ENCODE results near the gene C1QTNF1.

Gene C1QTNF1

DNA sequence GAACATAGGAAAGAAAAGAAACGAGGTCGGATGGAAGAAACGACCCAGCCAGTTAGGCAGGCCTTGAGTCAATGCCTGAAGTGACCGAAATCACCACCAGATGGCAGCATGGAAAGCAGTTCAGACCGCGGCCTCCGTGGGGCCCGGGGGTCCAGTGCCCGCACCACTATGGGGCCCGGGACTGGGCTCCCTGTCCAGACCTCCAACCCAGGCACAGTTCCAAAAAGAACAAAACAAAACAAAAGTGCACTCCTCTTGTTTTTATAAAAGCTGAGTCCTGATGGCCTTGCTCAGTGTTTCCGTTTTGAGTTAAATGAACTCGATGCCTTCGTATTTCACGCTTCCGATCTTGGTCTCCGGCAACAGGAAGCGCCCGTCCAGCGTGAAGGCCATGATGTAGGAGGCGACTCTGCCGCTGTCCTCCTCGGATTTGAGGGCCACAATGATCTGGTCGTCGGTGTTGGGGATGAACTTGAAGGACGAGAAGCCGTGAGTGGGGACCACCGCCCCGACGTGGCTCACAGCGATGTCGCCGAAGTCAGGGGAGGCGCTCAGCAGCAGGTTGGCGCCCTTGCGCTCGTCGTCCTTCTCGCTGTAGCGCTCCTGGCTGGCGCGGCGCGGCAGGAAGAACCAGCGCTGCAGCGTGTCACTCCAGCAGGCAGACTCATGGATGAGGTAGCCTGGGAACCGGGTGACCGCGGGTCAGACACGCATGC, 30.6 kb upstream of the C1QTNF1 start:
- no peak for DNase-seq

DNA sequence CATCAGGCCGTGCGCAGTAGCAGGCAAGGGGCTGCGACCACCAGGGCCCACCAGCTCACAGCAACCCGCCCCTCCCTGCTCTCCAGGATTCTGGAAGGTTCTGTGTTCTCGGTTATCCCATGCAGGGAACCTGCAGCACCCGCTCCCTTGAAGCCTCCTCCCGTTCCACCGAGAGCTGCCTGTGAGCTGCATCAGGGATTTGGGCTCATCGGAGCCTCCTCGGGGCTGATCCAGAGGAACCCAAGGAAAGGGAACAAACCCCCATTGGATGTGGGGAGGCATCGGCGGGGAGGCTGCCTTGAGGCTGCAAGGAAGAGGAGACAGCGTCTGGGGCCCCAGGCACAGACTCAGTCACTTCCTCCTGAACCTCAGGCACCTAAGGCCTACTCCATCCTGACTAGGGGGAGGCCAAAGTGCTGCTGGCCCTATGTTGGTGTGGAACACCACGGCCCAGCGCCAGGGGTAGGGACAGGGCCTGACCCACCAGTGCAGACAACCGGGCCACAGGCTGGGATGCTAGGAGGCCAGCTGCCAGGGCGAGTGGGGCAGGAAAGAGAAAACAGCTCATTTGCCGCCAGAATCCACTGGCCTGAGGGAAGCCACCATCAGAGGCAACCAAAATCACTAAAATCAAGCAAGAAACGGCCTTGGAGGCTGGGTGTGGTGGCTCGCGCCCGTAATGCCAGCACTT, 29.8 kb upstream of the C1QTNF1 start:
- no peak for DNase-seq

DNA sequence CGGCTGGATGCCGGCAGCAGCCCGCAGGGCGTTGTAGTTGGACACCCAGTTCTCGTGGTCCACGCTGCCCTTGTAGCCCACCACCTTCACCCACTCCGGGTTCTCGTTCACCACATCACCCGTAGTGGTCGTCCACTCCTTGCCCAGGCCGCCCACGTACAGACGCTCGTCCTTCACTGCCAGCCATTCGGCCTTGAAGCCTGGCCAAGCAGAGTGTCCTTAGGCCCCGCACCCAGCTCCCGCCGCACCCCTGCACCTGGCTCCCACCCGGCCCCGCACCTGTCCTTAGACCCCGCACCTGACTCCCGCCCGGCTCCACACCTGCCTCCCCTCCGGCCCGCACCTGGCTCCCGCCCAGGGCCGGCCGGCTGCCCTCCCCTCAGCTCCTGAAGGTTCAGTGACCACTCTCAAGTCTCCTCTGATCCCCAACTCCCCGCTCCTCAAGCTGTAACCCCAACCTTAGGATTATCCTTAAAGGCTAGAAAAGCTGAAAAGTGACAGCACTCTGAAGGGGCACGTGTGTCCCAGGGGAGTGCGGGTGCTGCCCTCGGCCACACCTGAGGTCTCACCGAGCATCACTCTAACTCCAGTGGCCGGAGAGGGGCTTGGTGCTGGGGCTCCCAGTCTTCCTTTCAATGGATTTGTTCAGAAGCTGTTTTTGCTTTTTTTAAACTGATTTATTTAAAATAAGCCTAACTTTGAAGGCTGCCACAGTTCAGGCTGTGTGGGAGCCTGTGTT, 28.8 kb upstream of the C1QTNF1 start:
- DNase-seq, result no peak

DNA sequence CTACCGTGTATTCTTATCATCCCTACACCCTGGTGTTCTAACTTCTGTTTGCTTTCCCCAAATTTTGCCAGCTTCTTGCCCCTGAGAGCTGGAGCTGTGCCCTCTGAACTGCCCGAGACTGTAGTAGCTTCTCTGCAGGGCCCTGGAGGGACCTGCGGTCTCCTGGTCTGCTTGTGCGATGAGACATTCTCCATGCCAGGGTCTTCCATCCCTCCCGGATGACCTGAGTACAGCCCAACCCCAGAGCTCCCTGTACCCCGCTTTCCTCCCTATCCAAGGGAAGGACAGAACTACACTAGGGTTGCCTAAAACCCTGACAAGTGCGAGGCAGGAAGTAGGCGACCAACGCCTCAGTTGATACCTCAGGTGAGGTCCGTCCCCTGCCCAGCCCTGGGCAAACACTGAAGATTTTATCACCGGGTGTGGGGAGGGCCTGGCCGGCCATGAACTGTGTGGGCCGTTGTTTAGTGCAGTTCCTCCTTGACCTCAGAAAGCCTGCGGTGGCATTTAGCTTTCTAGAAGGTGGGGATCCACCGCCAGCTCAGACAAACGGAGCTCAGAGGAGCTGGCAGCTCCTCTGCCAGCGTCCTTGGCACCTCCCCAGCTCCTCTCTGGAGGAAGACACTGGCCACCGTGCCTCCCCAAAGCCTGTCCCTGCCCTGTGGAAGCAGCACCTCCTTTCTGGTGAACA, 28.1 kb upstream of the C1QTNF1 start:
- DNase-seq, result no peak

DNA sequence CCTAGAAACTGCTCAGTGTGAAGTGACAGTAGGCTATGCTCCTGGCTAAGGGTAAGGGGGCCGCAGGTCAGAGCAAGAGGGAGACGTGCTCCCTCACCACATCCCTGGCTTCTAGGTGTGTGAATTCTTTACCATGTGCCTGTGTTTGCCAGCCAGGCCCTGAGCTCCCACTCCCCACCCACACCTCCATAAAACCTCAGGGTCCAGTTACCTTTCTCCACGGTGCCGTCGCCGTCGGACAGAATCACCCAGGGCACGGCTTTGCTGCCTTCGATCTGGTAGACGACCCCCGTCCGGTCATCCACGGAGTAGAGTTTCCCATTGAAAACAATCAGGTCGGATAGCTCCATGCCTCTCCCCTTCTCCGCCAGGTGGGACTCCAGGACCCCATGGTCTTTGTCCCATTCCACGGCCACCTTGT, 27.2 kb upstream of the C1QTNF1 start:
- no peak for DNase-seq

DNA sequence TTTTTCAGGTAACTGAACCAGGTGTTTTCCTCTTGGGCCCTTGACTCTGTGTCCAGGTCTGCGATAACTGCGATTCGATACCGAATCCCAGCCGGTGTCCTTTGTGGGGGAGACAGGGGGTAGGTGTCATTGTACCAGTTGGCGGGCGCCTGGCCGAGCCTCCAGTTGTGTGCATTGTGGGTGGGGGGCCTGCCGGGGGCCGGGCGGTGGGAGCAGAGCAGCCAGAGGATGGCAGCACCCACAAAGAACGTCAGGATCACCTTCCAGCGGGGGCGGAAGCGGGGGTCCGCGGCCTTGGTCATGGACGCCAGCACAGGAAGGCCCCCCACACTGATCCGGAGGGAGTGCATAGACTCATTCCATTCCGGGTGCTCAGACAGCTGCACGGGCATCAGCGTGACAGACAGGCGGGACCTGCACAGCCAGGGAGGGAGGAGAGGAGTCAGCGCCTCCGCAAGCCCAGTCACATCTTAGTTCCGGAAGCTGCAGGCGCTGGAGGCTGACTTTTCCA, 26.7 kb upstream of the C1QTNF1 start:
- no peak for DNase-seq

DNA sequence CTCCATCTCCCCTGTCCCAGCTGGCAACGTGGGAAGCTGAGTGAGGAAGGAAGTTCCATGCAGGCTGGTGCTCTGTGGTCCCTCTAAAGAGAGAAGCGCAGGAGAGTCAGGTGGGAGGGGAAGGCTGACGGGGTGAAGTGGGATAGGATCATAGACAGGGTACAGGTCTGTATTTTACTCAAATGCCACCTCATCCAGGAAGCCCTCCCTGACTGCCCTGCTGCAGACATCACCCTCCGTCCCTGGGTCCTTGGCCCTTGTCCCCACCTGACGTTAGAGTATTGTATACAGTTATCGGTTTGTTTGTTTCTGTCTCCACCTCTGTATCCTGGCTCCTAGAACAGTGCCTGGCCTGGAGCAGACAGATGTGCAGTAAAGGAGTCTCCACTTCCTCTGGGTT, 26.1 kb upstream of the C1QTNF1 start:
- no peak for DNase-seq

DNA sequence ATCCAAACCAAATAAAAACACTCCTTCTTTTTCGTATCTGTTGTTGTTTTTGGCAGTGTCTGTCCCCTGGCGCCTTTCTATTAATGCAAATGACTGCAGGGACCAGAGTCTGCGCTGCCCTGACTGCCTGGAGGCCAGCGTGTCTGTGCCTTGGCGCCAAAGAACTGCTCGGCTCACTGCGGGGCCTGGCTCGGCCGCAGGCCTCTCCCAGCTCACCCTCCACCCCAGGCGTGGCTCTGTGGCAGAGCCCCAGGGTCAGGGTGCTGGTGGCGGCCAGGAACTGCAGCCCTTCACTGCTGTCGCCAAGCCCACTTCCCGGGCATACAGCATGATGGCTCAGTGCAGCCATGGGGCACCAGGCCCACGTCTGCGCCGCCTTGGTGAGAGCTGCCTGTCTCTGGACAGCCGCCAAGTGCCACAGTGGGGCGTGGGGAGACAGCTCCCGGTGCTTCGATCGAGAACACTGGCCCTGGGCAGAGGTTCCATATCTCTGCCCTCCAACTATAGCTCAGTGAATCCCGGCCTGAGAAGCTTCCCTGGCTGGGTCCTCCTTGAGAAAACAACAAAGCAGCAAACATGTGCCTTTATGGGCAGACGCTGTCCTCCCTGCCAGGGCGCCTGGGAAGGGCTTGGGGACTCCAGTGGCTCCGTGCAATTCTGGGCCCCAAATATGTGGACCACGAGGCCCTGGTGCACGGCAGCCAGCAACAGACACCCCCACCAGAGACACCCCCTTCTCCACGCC, 25.5 kb upstream of the C1QTNF1 start:
- no peak for DNase-seq

DNA sequence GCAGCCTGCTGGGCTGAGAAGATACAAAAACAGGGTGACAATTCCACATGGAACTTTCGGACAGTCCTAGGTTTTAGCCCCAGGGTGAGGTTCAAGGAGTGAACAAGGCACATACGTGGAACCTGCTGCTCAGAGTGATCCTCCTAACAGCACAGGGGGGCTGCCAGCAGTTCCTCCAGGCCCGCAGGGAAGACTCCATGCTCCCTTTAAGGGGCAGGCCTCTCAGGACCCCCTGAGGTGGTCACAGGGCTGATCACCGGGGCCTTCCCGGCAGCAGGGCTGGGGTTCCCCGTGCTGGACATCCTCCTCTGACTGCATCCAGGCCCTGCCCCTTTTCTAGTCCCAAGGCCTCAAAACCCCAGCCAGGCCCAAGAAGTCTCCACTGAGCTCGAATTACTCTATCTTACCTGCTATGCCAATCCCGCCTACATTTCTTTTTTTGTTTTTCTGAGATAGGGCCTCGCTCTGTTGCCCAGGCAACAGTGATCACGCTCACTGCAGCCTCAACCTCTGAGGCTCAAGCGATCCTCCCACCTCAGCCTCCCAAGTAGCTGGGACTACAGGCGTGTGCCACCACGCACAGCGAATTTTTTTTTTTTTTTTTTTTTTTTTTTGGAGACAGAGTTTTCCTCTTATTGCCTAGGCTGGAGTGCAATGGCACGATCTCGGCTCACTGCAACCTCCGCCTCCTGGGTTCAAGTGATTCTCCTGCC, 24.8 kb upstream of the C1QTNF1 start:
- DNase-seq, result no peak

DNA sequence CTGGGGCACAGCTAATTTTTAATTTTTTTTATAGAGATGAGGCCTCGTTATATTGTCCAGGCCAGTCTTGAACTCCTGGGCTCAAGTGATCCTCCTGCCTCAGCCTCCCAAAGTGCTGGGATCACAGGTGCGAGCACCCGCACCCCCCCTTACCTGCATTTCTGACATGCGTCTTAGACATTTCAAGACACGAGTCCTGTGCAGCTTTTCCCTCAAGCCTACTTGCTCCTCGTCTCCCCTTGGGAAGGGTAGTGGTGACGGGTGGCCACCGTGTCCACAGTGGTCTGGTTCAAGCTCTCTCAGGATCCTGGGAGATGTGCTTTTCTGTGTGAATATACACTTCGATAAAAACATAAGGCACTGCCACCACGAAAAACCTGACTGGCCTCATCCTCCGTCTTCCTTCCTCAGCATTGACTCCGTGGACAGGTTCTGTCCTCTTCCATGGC, 24.0 kb upstream of the C1QTNF1 start:
- DNase-seq, result no peak

DNA sequence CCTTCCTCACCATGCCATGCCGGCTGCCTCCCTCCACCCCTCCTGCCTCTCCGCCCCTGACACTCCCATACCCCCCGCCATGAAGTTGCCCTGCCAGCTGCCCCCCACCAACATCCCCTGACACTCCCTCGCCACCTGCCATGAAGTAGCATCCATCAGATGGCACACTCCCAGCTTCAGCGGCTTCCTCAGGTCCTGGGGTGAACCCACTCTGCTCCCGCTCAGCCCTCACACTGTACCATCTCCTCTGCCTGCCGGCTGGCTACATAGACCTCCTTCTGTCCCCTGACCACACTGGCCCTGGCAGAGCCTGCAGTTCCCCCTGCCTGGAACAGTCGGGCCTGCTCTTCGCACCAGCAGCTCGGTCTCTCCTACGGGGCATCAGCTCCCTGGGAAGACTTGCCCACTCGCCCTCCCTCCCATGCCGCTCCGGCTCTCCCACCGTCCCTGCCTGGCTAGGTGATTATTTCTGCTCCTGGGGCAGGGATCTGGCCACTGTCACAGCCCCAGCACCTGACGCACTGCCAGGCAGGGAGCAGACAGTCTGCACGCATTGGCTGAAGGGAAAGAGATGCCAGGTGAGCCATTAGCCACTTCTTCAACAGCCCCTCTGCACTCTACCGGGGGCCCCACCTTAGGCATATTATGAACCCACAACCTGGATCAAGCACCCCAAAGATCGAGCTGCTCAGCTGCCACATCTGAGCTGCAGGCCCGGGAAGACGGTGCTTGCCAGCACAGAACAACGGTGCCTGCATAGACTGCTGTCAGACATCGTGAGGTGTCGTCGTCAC, 23.4 kb upstream of the C1QTNF1 start:
- DNase-seq, result no peak

DNA sequence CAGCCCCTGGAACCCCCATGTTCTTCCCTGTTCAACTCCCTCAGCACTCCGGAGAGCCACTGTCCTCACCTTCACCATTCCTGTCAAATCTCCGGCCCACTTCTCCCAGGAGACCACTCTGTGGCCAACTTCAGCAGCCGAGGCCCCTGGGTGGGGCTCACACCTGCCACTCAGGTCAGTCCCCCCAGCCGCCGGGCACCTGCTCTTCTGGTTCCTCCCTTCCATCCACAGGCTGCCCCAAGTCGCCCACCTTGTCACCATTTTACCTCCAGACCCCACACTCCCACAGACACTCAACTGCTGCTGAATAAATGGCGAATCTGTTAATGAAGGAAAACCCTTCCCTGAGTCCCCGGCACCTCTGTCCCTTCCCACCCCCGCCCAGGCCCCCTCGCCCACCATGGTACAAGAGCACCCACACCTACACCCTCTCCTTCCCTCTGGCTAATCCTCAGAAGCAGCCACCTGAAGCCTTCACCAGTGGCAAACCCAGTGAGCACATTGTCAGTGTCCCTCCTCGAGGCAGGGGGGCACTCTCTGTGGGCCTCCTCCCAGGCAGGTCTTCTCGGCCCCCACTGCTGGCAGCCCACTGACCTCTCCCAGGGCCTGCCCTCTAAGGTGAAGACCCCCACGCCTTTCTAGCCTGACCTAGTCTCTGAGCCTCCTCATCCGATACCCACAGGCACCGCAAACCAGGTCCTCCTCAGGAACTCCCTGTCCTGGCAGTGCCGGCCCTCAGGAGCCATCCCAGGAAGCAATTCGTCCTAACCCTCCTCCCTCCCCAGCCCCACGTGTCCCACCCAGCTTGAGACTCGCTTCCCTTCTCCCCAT, 22.6 kb upstream of the C1QTNF1 start:
- no peak for DNase-seq

DNA sequence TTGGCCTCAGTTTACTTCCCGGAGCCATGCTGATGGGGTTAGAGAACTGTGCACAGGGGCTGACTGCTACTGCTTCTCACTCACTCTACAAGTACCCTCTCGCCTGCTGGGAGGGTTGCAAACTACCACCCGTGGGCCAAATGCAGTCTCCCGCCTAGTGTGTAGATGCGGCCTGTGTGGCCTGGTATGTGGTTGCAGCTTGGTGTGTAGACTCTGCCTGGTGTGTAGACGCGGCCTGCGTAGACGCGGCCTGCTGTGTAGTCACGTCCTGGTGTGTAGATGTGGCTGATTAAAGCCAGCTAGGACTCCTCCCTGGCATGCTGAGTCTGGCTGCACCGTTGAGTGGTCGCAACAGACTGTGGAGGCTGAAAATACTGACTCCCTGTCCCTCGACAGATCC, 21.7 kb upstream of the C1QTNF1 start:
- DNase-seq, result no peak

DNA sequence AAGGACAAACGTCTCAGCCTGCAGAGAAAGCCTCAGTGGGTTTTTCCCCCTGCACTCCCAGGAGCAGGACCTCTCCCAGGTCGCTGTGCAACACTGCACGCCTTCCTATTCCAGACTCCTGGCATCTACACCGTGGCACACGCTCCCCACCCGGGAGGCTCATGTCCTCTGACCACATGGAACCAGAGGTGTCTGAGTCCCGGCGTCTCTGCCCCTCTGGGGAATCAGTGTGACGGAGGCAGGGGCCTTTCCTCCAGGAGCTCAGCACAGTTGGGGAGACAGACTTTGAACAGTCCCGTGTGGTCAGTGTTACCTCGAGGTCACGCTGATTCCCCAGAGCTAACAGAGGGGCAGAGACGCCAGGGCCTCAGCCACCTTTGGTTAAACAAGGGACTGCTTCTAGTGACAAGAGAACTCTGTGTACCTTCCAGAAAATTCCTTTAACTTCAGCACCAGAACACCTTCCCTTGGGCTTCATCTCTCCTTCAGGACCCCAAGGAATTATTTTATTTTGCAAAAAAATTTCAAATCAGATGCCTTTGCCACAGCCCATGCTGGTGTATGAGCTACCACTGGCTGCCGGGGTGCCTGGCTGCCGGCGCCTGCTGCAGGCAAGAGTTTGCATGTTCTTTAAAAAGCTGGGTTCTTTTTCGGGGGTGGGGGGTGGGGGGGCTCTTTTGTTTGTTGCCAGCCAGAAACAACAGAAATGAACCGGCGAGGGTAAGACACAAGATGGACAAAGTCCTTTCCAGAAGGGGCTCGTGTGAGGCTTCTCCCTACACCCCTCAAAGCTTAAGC, 21.0 kb upstream of the C1QTNF1 start:
- DNase-seq, result no peak

DNA sequence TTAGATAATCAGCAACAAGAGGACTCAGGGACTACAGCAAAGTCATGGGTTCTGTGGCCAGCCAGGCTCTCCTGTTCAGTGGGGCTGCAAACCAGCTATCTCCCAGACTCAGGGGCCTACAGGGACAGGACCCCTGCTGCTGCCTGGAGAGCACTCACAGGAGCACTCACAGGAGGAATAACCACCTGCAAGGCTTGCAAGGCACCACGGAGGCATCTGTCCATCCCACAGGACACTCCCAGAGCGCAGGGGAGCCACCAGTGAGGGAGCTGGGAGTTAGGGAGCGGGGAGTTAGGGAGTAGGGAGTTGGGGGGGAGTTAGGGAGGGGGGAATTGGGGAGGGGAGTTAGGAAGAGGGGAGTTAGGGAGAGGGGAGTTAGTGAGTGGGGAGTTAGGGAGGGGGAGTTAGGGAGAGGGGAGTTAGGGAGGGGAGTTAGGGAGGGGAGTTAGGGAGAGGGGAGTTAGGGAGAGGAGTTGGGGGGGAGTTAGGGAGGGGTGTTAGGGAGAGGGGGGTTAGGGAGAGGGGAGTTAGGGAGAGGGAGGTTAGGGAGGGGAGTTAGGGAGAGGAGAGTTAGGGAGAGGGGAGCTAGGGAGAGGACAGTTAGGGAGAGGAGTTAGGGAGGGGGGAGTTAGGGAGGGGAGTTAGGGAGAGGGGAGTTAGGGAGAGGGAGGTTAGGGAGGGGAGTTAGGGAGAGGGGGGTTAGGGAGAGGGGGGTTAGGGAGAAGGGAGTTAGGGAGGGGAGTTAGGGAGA, 20.1 kb upstream of the C1QTNF1 start:
- DNase-seq, result no peak

DNA sequence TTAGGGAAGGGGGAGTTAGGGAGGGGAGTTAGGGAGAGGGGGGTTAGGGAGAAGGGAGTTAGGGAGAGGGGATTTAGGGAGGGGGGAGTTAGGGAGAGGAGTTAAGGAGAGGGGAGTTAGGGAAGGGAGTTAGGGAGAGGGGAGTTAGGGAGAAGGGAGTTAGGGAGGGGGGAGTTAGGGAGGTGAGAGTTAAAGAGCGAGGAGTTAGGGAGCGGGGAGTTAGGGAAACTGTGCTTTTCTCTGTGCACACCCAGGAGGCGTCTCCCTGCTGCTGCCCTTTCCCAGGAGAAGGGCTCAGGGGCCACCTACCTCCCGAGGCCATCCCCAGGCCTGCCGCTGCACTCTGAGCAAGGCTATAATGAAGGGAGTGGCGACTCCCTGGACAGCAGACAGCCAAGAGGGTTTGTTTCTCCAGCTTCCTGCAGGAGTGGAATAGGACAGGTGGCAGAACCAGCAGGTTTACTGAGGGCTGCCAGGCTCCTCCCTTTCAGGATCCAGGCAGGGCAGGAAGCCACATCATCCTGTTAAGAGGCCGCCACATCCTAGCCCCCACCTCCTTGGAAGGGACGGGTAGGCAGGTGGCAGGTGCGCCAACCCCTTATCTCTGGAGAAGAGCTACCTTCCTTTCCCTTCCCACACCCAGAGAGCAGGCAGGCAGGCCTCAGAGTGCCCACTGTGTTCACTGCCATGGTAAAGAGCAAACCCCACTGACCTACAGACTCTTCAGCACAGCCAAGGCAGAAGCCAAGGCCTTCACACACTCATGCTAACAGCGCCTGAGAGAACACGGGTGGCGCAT, 18.7 kb upstream of the C1QTNF1 start:
- peak; percentile 73 for DNase-seq

DNA sequence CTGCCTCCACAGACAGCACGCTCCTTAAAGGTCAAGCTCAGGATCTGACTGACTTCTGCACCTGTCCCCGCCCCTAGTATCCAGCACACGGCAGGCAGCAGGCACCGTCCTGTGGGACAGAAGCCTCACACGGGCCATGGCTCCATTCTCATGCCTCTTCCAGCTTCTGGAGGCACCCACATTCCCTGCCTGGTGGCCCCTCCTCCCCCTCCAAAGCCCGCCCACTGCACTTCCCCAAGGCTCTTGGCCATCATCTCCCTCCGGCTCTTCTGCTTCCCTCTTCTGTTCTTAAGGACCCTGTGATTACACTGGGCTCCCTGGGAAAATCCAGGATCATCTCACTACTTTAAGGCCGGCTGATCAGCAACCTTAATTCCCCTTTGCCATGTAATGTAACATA, 17.9 kb upstream of the C1QTNF1 start:
- no peak for DNase-seq
